Measurements from ENCODE around the gene TMEM140. TPM values are rescaled to one million over a fixed set of nuclear protein-coding genes. Genes with fewer than 3 reads are reported as not detected.

Gene TMEM140
- total RNA-seq, 1 experiment from 2014 or later = 0.92 TPM

DNA sequence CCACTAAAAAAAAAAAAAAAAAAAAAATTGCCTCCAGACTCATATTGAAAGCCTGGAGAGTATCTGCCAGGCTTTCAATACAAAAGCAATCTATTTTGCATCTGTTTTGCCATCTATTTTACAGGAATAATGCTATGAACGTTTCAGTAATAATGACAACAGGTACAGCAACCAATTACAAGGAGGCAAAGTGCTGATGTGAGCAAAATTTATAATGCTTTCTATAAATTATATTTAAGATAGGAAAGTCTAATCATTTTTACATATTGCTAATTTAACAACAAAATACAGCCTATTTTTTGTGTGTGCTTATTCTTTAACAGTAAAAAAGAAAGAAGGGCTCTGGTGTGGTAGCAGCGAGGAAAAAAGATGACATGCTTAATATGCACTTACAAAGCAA lies 53.5 kb downstream of the TMEM140 start:
- ChIA-PET CTCF (no interaction called here), POLR2A (ENCODE audit: unreplicated experiment) (no interaction called here)

GRCh38 chr7:135204341-135204749 lies 56.5 kb downstream of the TMEM140 start:
- Histone ChIP-seq H3F3A (ENCODE audit: insufficient read depth, low read depth) (no peaks in the 10 kb centered on the region), H3K4me3 (no peak overlapping the region), H4K20me1 (ENCODE audit: insufficient read depth) (no peaks in the 10 kb centered on the region), H3K27me3 (ENCODE audit: insufficient read depth, low read depth) (no peaks in the 10 kb centered on the region), H3K9me2 (ENCODE audit: insufficient read depth) (no peaks in the 10 kb centered on the region), H3K27ac (no peak overlapping the region), H3K4me2 (no peak overlapping the region), H3K36me3 (ENCODE audit: low read depth) (no peaks in the 10 kb centered on the region), H3K9me3 (ENCODE audit: insufficient read depth, low read depth) (no peaks in the 10 kb centered on the region), H2AFZ (no peak overlapping the region), H3K4me1 (replicated peaks; ENCODE audit: insufficient read depth) (no peaks in the 10 kb centered on the region), H3K79me2 (ENCODE audit: low read depth) (no peaks in the 10 kb centered on the region)
- CTCF ChIA-PET = no interaction called here
- DNase-seq = no peak
- no TSS peak for BruUV-seq (replicated peaks)
- TF ChIP-seq CTCF (conservative IDR thresholded peaks at IDR 0.05) (no peak), EZH2 (IDR thresholded peaks at IDR 0.05; ENCODE audit: low read depth) (no peak)
- POLR2A ChIA-PET (ENCODE audit: unreplicated experiment) = no interaction called here
- intact Hi-C loops (cut with micrococcal nuclease; ENCODE audit: unreplicated experiment) = no loop called here

More for the DNA sequence above, 53.5 kb downstream of the TMEM140 start:
- H3K79me2 ChIP-seq (ENCODE audit: low read depth) = no peaks in the 10 kb centered on the region
- TF ChIP-seq CTCF (conservative IDR thresholded peaks at IDR 0.05) (no peak), EZH2 (IDR thresholded peaks at IDR 0.05; ENCODE audit: low read depth) (no peak)
- H3K9me3 ChIP-seq (ENCODE audit: insufficient read depth, low read depth) = no peaks in the 10 kb centered on the region
- no peak for DNase-seq
- no peak overlapping the region for H3K4me3 ChIP-seq
- no peak overlapping the region for H3K4me2 ChIP-seq
- no peak overlapping the region for H3K27ac ChIP-seq
- no peaks in the 10 kb centered on the region for H3K36me3 ChIP-seq (ENCODE audit: low read depth)
- no TSS peak for BruUV-seq (replicated peaks)
- no peaks in the 10 kb centered on the region for H3F3A ChIP-seq (ENCODE audit: insufficient read depth, low read depth)
- H3K4me1 ChIP-seq (replicated peaks; ENCODE audit: insufficient read depth) = no peaks in the 10 kb centered on the region
- no peaks in the 10 kb centered on the region for H4K20me1 ChIP-seq (ENCODE audit: insufficient read depth)
- intact Hi-C loops (cut with micrococcal nuclease; ENCODE audit: unreplicated experiment) = no loop called here
- H2AFZ ChIP-seq = no peak overlapping the region
- no peaks in the 10 kb centered on the region for H3K27me3 ChIP-seq (ENCODE audit: insufficient read depth, low read depth)
- no peaks in the 10 kb centered on the region for H3K9me2 ChIP-seq (ENCODE audit: insufficient read depth)

DNA sequence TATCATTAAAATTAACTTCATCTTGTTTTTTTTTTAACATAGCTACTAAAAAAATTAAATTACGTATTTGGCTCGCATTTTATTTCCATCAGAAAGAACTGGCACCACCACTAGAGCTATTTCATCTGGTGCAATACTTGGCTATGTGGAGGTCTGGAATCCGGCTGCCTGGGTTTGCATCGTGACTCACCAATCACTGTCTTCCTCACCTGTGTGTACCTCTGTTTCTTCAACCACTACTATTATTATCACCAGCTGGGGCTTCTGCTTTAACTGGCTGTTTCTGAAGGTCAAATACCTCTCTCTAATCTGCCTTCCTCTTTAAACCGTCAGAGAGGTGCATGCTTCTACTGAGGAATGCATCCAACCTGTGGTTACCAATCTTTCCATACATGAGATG lies 57.0 kb downstream of the TMEM140 start:
- Histone ChIP-seq H3K79me2 (ENCODE audit: low read depth) (no peaks in the 10 kb centered on the region), H3K9me3 (ENCODE audit: insufficient read depth, low read depth) (no peaks in the 10 kb centered on the region), H3K4me1 (replicated peaks; ENCODE audit: insufficient read depth) (no peaks in the 10 kb centered on the region), H2AFZ (no peak overlapping the region), H3K36me3 (ENCODE audit: low read depth) (no peaks in the 10 kb centered on the region), H3K27me3 (ENCODE audit: insufficient read depth, low read depth) (no peaks in the 10 kb centered on the region), H4K20me1 (ENCODE audit: insufficient read depth) (no peaks in the 10 kb centered on the region), H3K4me2 (no peak overlapping the region), H3K27ac (no peak overlapping the region), H3K4me3 (no peak overlapping the region), H3F3A (ENCODE audit: insufficient read depth, low read depth) (no peaks in the 10 kb centered on the region), H3K9me2 (ENCODE audit: insufficient read depth) (no peaks in the 10 kb centered on the region)
- DNase-seq = no peak
- intact Hi-C loops (cut with micrococcal nuclease; ENCODE audit: unreplicated experiment) = no loop called here
- ChIA-PET CTCF (no interaction called here), POLR2A (ENCODE audit: unreplicated experiment) (no interaction called here)
- BruUV-seq (replicated peaks) = no TSS peak
- TF ChIP-seq CTCF (conservative IDR thresholded peaks at IDR 0.05) (no peak), EZH2 (IDR thresholded peaks at IDR 0.05; ENCODE audit: low read depth) (no peak)
